OCI-LY3 (cell line): ENCODE results near the gene TNKS2.
"Not testable (repeated sequence)": the region's sequence is repeated elsewhere in the genome, so short reads cannot be mapped to it uniquely, and the experiment has no call there.

Source experiments
- CTCF ChIP-seq: fragments of 200-600, 300-600 bp; sonication (generic); IDR thresholded peaks from 2 replicates; pipeline ENCODE4 v1.5.1; 2014; ENCODE audit warnings: antibody characterized with exemption, low read length, low read depth
- EZH2phosphoT487 ChIP-seq: fragments of 200-600 bp; shearing (Covaris generic); IDR thresholded peaks from 2 replicates; pipeline ENCODE4 v1.6.1; 2018; ENCODE audit warnings: antibody characterized with exemption, mixed run types, low read depth

- TF ChIP-seq CTCF, EZH2phosphoT487: not testable (repeated sequence)
Measured at GRCh38 chr10:91807264-91807663, 9.0 kb downstream of the TNKS2 start.
